Right lobe of liver (tissue), 4 donors: ENCODE results near the gene HOXB8.

ENCODE experiments used
- CTCF ChIP-seq, 4 donors: fragments of 200-600 bp in 3 of 4; fragments of 450-650 bp in 1 of 4; IDR thresholded peaks; one replicate each; pipeline versions ENCODE4 v1.5.1 to v1.8.0; 2016 to 2022; ENCODE audit warnings: antibody characterized with exemption in 4 of 4, mild to moderate bottlenecking in 2 of 4
- POLR2A ChIP-seq: fragments of 450-650 bp; IDR thresholded peaks from one replicate; pipeline ENCODE4 v1.6.1; 2017; ENCODE audit warnings: antibody characterized with exemption, mild to moderate bottlenecking
- donor health status: DM: no; HTN: no; CAD: no.
- donor health status: DM: no; HTN: no; CAD: no.
- donor health status: DM: no; HTN: yes; CAD: no.

DNA sequence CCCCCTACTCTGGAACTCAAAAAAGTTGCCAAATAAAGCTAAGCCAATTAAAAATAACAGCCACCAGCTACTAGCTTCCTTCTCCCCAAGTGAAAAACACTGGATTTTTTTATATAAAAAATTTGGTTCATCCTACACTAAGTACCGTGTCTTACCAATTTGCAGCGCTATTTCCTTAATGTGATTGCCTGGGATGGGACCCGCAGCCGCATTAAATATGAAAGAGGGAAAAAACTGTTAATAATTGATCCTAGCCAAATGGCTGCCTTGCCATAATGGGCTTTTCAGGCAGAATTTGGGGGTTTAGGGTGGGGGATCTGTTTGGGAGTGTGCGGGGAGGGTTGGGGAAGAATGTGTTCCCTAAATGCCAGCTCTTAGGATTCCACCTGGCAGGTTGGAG, 9.0 kb upstream of the HOXB8 start:
- TF ChIP-seq CTCF (IDR thresholded peaks at IDR 0.05), result no peak
- TF ChIP-seq POLR2A, result no peak
